ENCODE measurements around the gene DDR1. TPM values are rescaled to one million over a fixed set of nuclear protein-coding genes. Genes with fewer than 3 reads are reported as not detected.
"Not testable (repeated sequence)": the region's sequence is repeated elsewhere in the genome, so short reads cannot be mapped to it uniquely, and the experiment has no call there.

DDR1 gene
- total RNA-seq, 1 experiment from 2014 or later = 108 TPM

- intact Hi-C loops (cut with micrococcal nuclease) = no loop called here
- no peak overlapping the region for H3K9ac ChIP-seq (ENCODE audit: low read length)
- no peak overlapping the region for H2AFZ ChIP-seq (ENCODE audit: low read length)
- CTCF ChIA-PET = no interaction called here
- no peak overlapping the region for H3K4me2 ChIP-seq (ENCODE audit: low read length)
- H3K27me3 ChIP-seq (ENCODE audit: low read length) = no peaks in the 10 kb centered on the region
- DNase-seq = no peak
- no peaks in the 10 kb centered on the region for H3K36me3 ChIP-seq (ENCODE audit: low read depth, low read length)
- POLR2A ChIA-PET (ENCODE audit: unreplicated experiment) = no interaction called here
- no peaks in the 10 kb centered on the region for H3F3A ChIP-seq (ENCODE audit: low read length, unreplicated experiment)
- no peaks in the 10 kb centered on the region for H4K20me1 ChIP-seq (ENCODE audit: low read length)
- H3K4me1 ChIP-seq (ENCODE audit: insufficient read depth, low read length) = no peaks in the 10 kb centered on the region
- TF ChIP-seq EZH2 (IDR thresholded peaks at IDR 0.05; ENCODE audit: low read length, unreplicated experiment) = no peak
- TF ChIP-seq CTCF (conservative IDR thresholded peaks at IDR 0.05; ENCODE audit: low read depth, low read length) = no peak
- TF ChIP-seq EZH2phosphoT487 (IDR thresholded peaks at IDR 0.05; ENCODE audit: borderline replicate concordance, low read length) = no peak
- no peak overlapping the region for H3K4me3 ChIP-seq (ENCODE audit: low read length)
- no peak for ATAC-seq
- no TSS peak for BruUV-seq (replicated peaks)
- no peaks in the 10 kb centered on the region for H3K9me2 ChIP-seq (replicated peaks; ENCODE audit: low read length)
- no peaks in the 10 kb centered on the region for H3K9me3 ChIP-seq (ENCODE audit: low read length)
- no peaks in the 10 kb centered on the region for H3K79me2 ChIP-seq (ENCODE audit: low read length)
- no peak overlapping the region for H3K27ac ChIP-seq (ENCODE audit: low read length)
Measured at GRCh38 chr6:30862156-30862875, 22.0 kb upstream of the DDR1 start.

DNA sequence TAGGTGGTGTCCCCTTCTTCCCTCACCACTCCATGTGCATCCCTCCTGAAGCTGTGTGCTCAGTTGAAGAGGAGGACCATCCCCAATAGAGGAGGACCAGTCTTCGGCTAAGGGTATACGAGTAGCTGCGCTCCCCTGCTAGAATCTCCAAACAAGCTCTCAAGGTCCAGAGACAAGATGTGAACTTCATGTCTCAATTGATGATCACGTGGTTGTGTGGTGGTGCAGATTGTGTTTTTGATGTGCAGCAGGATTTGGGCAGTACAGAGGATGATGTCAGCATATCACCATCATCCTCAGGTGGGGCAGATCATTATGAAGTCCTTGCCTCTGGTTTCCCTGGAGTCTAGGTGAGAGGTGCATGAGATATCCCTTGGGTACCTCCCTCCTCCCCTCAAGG is 20.0 kb upstream of the DDR1 start:
- no peak overlapping the region for H3K4me2 ChIP-seq (ENCODE audit: low read length)
- no peaks in the 10 kb centered on the region for H4K20me1 ChIP-seq (ENCODE audit: low read length)
- DNase-seq (no peak), ATAC-seq (no peak)
- intact Hi-C loops (cut with micrococcal nuclease) = no loop called here
- no TSS peak for BruUV-seq (replicated peaks)
- TF ChIP-seq CTCF (conservative IDR thresholded peaks at IDR 0.05; ENCODE audit: low read depth, low read length) = no peak
- H3K4me3 ChIP-seq (ENCODE audit: low read length) = no peak overlapping the region
- H3K9me2 ChIP-seq (replicated peaks; ENCODE audit: low read length) = no peaks in the 10 kb centered on the region
- H3K27ac ChIP-seq (ENCODE audit: low read length) = no peak overlapping the region
- no peaks in the 10 kb centered on the region for H3K79me2 ChIP-seq (ENCODE audit: low read length)
- H3K27me3 ChIP-seq (ENCODE audit: low read length) = no peaks in the 10 kb centered on the region
- H3K4me1 ChIP-seq (ENCODE audit: insufficient read depth, low read length) = no peaks in the 10 kb centered on the region
- H3K9me3 ChIP-seq (ENCODE audit: low read length) = no peaks in the 10 kb centered on the region
- H3K9ac ChIP-seq (ENCODE audit: low read length) = no peak overlapping the region
- ChIA-PET CTCF (no interaction called here), POLR2A (ENCODE audit: unreplicated experiment) (no interaction called here)
- H3K36me3 ChIP-seq (ENCODE audit: low read depth, low read length) = no peaks in the 10 kb centered on the region
- H2AFZ ChIP-seq (ENCODE audit: low read length) = no peak overlapping the region
- H3F3A ChIP-seq (ENCODE audit: low read length, unreplicated experiment) = no peaks in the 10 kb centered on the region

DNA sequence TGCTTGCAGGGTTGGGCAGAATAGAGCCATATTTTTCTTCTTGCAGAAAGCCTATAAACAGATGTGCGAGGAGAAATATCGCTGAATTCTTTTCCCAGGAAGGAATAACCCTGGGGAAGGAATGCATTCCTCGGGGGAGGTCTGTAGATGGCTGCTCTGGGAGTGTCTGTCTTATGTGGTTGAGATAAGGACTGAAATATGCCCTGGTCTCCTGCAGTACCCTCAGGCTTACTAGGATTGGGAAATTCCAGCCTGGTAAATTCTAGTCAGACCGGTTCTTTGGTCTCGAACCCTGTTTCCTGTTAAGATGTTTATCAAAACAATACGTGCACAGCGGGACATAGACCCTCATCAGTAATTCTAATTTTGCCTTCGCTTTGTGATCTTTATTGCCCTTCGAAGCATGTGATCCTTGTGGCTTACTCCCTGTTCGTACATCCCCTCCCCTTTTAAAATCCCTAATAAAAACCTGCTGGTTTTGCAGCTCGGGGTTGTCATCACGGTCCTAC is 15.0 kb upstream of the DDR1 start:
- H3K79me2 ChIP-seq (ENCODE audit: low read length); H3K27me3 ChIP-seq (ENCODE audit: low read length); H4K20me1 ChIP-seq (ENCODE audit: low read length); H3K4me3 ChIP-seq (ENCODE audit: low read length); intact Hi-C loops (cut with micrococcal nuclease); DNase-seq; H3K9me3 ChIP-seq (ENCODE audit: low read length); H3K9ac ChIP-seq (ENCODE audit: low read length); H3K27ac ChIP-seq (ENCODE audit: low read length); CTCF ChIA-PET; H3K9me2 ChIP-seq (replicated peaks; ENCODE audit: low read length); H3F3A ChIP-seq (ENCODE audit: low read length, unreplicated experiment); H3K4me1 ChIP-seq (ENCODE audit: insufficient read depth, low read length); POLR2A ChIA-PET (ENCODE audit: unreplicated experiment); ATAC-seq; BruUV-seq (replicated peaks); H3K36me3 ChIP-seq (ENCODE audit: low read depth, low read length); H2AFZ ChIP-seq (ENCODE audit: low read length); H3K4me2 ChIP-seq (ENCODE audit: low read length): not testable (repeated sequence)

Data from PC-3 (cell line).